GM06990 (cell line): ENCODE measurements around the gene DNAH12.
A peak's percentile ranks its signal among the peaks of the same experiment; 100 is the strongest.
"Not testable (repeated sequence)": the region's sequence is repeated elsewhere in the genome, so short reads cannot be mapped to it uniquely, and the experiment has no call there.

ENCODE experiments used
- DNase-seq: peaks from one replicate; pipeline ENCODE4 v3.0.0-alpha.2; 2011; ENCODE audit not compliant: insufficient read length; ENCODE audit errors: extremely low read depth
- H3K27me3 ChIP-seq: replicated peaks from 2 replicates; pipeline ENCODE4 v1.6.0; 2011; ENCODE audit warnings: low read length; ENCODE audit not compliant: control insufficient read depth, insufficient read depth
- H3K36me3 ChIP-seq: 2 replicates; pipeline ENCODE4 v1.5.1; 2011; ENCODE audit warnings: low read length; ENCODE audit not compliant: control insufficient read depth, insufficient read depth
- H3K4me3 ChIP-seq: replicated peaks from 2 replicates; pipeline ENCODE4 v1.5.1; 2011; ENCODE audit warnings: low read depth, mild to moderate bottlenecking, control low read depth, low read length
- CTCF ChIP-seq: IDR thresholded peaks from 2 replicates; pipeline ENCODE4 v1.5.1; 2011; ENCODE audit warnings: low read length, control low read depth, mild to moderate bottlenecking, inconsistent platforms; ENCODE audit not compliant: insufficient read depth, poor library complexity, severe bottlenecking

DNAH12 gene

GRCh38 chr3:57444469-57444868 is 99.7 kb downstream of the DNAH12 start:
- TF ChIP-seq CTCF = no peak
- no peak for DNase-seq
- Histone ChIP-seq H3K36me3 (no peaks in the 10 kb centered on the region), H3K27me3 (no peaks in the 10 kb centered on the region), H3K4me3 (no peak overlapping the region)

GRCh38 chr3:57440144-57440543 is 104.0 kb downstream of the DNAH12 start:
- H3K36me3 ChIP-seq, H3K27me3 ChIP-seq, H3K4me3 ChIP-seq, DNase-seq: not testable (repeated sequence)

- not testable (repeated sequence) for H3K36me3 ChIP-seq, H3K4me3 ChIP-seq, H3K27me3 ChIP-seq, DNase-seq
These were observed 105.7 kb downstream of the DNAH12 start for GRCh38 chr3:57438460-57438859.

- TF ChIP-seq CTCF = no peak
- Histone ChIP-seq H3K27me3 (no peaks in the 10 kb centered on the region), H3K36me3 (no peaks in the 10 kb centered on the region), H3K4me3 (no peak overlapping the region)
- DNase-seq = no peak
These were observed 107.9 kb downstream of the DNAH12 start for GRCh38 chr3:57436195-57436761.

GRCh38 chr3:57434041-57434440 is 110.1 kb downstream of the DNAH12 start:
- no peaks in the 10 kb centered on the region for H3K27me3 ChIP-seq
- peak; percentile 27 for TF ChIP-seq CTCF
- H3K36me3 ChIP-seq = no peaks in the 10 kb centered on the region
- no peak for DNase-seq
- no peak overlapping the region for H3K4me3 ChIP-seq

GRCh38 chr3:57423335-57423734 is 120.8 kb downstream of the DNAH12 start:
- TF ChIP-seq CTCF = no peak
- H3K27me3 ChIP-seq = no peaks in the 10 kb centered on the region
- H3K4me3 ChIP-seq = no peak overlapping the region
- DNase-seq = no peak
- H3K36me3 ChIP-seq = no peaks in the 10 kb centered on the region

GRCh38 chr3:57421336-57421735 is 122.8 kb downstream of the DNAH12 start:
- DNase-seq = no peak
- H3K27me3 ChIP-seq = no peaks in the 10 kb centered on the region
- no peak overlapping the region for H3K4me3 ChIP-seq
- TF ChIP-seq CTCF = no peak
- no peaks in the 10 kb centered on the region for H3K36me3 ChIP-seq
